Measurements from ENCODE around the gene YPEL3. TPM values are rescaled to one million over a fixed set of nuclear protein-coding genes. Genes with fewer than 3 reads are reported as not detected.
A peak's percentile ranks its signal among the peaks of the same experiment; 100 is the strongest.

YPEL3 gene
- total RNA-seq, 4 donors from 2014 or later, result 81.9 to 197 (median 122) TPM

DNA sequence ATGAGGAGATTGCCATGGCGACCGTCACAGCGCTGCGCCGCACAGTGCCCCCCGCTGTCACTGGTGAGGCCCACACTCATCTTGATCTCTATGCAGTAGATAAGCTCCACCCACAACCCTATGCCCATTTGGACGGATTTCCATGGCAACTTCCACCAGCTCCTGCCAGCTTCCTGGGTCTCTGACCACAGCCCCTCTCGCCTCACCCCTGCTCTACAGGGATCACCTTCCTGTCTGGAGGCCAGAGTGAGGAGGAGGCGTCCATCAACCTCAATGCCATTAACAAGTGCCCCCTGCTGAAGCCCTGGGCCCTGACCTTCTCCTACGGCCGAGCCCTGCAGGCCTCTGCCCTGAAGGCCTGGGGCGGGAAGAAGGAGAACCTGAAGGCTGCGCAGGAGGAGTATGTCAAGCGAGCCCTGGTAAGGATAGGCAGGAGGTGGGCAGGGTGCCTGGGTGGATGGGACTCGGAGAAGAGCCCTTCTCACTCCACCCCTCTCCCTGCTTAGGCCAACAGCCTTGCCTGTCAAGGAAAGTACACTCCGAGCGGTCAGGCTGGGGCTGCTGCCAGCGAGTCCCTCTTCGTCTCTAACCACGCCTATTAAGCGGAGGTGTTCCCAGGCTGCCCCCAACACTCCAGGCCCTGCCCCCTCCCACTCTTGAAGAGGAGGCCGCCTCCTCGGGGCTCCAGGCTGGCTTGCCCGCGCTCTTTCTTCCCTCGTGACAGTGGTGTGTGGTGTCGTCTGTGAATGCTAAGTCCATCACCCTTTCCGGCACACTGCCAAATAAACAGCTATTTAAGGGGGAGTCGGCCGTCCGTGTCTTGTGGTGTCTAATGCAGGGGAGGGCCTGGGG lies 26.2 kb downstream of the YPEL3 start:
- H3K36me3 ChIP-seq, result peaks cover 3 to 71% (median 30%) of the 10 kb centered on the region in 3 donors

DNA sequence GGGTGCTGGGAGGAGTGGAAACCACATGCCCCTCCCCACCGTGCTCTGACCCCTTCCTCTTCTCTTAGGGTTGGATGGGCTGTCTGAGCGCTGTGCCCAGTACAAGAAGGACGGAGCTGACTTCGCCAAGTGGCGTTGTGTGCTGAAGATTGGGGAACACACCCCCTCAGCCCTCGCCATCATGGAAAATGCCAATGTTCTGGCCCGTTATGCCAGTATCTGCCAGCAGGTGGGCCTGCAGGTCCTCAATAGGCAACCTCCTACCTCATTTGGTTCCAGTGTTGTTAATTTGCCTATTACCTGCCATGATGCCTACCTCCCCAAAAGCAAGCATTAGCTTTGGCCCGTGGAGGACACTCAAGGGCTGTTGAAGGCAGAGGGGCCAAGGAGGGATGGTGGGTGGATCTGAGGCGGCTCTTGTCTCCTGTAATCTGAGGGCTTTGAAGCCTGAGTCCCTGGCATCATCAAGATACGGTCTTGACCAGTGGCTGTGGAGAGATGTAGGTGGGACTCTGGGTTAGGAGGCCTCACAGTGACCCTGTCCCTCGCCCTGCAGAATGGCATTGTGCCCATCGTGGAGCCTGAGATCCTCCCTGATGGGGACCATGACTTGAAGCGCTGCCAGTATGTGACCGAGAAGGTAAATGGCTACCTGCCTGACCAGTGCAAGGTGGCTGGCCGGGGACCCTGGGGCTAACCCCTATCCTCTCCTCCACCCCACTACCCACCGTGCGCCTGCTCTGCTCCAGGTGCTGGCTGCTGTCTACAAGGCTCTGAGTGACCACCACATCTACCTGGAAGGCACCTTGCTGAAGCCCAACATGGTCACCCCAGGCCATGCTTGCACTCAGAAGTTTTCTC lies 27.0 kb downstream of the YPEL3 start:
- Histone ChIP-seq H3K9me3 (no peaks in the 10 kb centered on the region), H3K4me3 (no peak overlapping the region), H3K36me3 (peaks cover 3 to 71% (median 30%) of the 10 kb centered on the region in 3 donors), H3K4me1 (peaks cover 0 to 46% (median 33%) of the 10 kb centered on the region in 4 donors), H3K27me3 (no peaks in the 10 kb centered on the region), H3K27ac (peak overlapping the region in 2 of 4 donors; percentile 57)
- no peak for DNase-seq (ENCODE audit: low spot score in 2 of 2)
- TF ChIP-seq, protein P1, sequence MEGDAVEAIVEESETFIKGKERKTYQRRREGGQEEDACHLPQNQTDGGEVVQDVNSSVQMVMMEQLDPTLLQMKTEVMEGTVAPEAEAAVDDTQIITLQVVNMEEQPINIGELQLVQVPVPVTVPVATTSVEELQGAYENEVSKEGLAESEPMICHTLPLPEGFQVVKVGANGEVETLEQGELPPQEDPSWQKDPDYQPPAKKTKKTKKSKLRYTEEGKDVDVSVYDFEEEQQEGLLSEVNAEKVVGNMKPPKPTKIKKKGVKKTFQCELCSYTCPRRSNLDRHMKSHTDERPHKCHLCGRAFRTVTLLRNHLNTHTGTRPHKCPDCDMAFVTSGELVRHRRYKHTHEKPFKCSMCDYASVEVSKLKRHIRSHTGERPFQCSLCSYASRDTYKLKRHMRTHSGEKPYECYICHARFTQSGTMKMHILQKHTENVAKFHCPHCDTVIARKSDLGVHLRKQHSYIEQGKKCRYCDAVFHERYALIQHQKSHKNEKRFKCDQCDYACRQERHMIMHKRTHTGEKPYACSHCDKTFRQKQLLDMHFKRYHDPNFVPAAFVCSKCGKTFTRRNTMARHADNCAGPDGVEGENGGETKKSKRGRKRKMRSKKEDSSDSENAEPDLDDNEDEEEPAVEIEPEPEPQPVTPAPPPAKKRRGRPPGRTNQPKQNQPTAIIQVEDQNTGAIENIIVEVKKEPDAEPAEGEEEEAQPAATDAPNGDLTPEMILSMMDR (IDR thresholded peaks at IDR 0.05), result peak in 1 of 5 experiments; percentile 23
- no peak for TF ChIP-seq POLR2A (IDR thresholded peaks at IDR 0.05)
- 84 to 89% methylated on average over 16 to 17 of the region's 17 CpGs for WGBS, 2 donors

More for the DNA sequence above, 26.2 kb downstream of the YPEL3 start:
- Histone ChIP-seq H3K4me3 (no peak overlapping the region), H3K4me1 (peaks cover 0 to 43% (median 33%) of the 10 kb centered on the region in 4 donors), H3K27me3 (no peaks in the 10 kb centered on the region), H3K27ac (peak overlapping the region in 2 of 4 donors; percentile 57), H3K9me3 (no peaks in the 10 kb centered on the region)
- TF ChIP-seq, protein P1 (IDR thresholded peaks at IDR 0.05), result no peak
- TF ChIP-seq POLR2A (IDR thresholded peaks at IDR 0.05) (no peak), EP300 (IDR thresholded peaks at IDR 0.05) (no peak)
- DNase-seq (ENCODE audit: low spot score in 2 of 2), result no peak
- 67 to 69% methylated on average over 31 of the region's 31 CpGs for WGBS, 2 donors

DNA sequence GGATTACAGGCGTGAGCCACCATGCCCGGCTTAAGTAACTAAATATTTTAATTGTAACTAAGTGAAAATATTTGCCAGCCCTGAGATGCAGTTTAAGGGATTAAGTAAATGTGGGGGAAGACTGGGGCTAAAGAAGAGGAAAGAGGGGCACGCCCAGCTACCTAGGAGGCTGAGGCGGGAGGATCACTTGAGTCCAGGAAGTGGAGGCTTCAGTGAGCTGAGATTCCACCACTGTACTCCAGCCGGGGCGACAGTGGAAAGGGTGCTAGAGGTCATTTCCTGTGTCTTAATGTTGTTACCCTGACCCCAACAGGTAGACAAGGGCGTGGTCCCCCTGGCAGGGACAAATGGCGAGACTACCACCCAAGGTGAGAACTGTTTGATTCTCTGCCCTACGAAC lies 27.7 kb downstream of the YPEL3 start:
- Histone ChIP-seq H3K27ac (peak overlapping the region in 1 of 4 donors; percentile 57), H3K9me3 (no peaks in the 10 kb centered on the region), H3K4me1 (peaks cover 3 to 52% (median 39%) of the 10 kb centered on the region in 4 donors), H3K27me3 (no peaks in the 10 kb centered on the region), H3K36me3 (peaks cover 3 to 66% (median 30%) of the 10 kb centered on the region in 3 donors), H3K4me3 (no peak overlapping the region)
- WGBS, 2 donors, result 83 to 87% methylated on average over 9 of the region's 9 CpGs
- no peak for DNase-seq (ENCODE audit: low spot score in 2 of 2)
- TF ChIP-seq POLR2A (IDR thresholded peaks at IDR 0.05), result no peak
- TF ChIP-seq, protein P1 (IDR thresholded peaks at IDR 0.05), result no peak
- no peak for TF ChIP-seq EP300 (IDR thresholded peaks at IDR 0.05)

DNA sequence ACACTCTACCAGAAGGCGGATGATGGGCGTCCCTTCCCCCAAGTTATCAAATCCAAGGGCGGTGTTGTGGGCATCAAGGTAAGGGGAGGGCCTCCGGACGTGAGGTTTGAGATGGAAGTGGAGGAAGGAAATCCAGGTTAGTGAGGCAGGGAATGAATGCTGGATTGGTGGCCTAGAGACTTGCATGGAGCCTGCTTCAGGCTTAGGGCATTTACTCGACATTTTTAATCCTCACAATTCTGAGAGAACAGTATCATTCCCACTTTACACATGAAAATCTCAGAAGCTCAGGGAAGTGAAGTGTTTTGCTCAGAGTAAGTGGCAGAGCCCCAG lies 28.5 kb downstream of the YPEL3 start:
- no peak for TF ChIP-seq EP300 (IDR thresholded peaks at IDR 0.05)
- no peak for TF ChIP-seq POLR2A (IDR thresholded peaks at IDR 0.05)
- TF ChIP-seq, protein P1 (IDR thresholded peaks at IDR 0.05), result no peak
- DNase-seq (ENCODE audit: low spot score in 2 of 2), result no peak
- Histone ChIP-seq H3K4me3 (peak overlapping the region in 3 of 4 donors; percentile 6 to 92 (median 71)), H3K4me1 (peaks cover 5 to 60% (median 42%) of the 10 kb centered on the region in 4 donors), H3K27ac (peak overlapping the region in 2 of 4 donors; percentile 96 to 98), H3K36me3 (peaks cover 3 to 58% (median 30%) of the 10 kb centered on the region in 3 donors), H3K9me3 (no peaks in the 10 kb centered on the region), H3K27me3 (no peaks in the 10 kb centered on the region)
- WGBS, 2 donors, result 76 to 88% methylated on average over 6 of the region's 6 CpGs
